Trophoblast cell (in vitro differentiated cells and primary cell): Measurements from ENCODE around the gene EDNRB.
A peak's percentile ranks its signal among the peaks of the same experiment; 100 is the strongest.

Experiments used
- DNase-seq, 2 donors: peaks; one replicate each; pipeline ENCODE4 v3.0.0-alpha.2; 2016
- H2AFZ ChIP-seq: 2 replicates; pipeline ENCODE4 v1.6.1; 2013; ENCODE audit warnings: low read length, moderate library complexity, mild to moderate bottlenecking; ENCODE audit not compliant: insufficient read depth, poor library complexity
- H2AK5ac ChIP-seq: 2 replicates; pipeline ENCODE4 v1.6.1; 2013; ENCODE audit warnings: mild to moderate bottlenecking, low read length
- H2BK120ac ChIP-seq: 2 replicates; pipeline ENCODE4 v1.6.1; 2013; ENCODE audit warnings: low read length, mild to moderate bottlenecking, moderate library complexity; ENCODE audit not compliant: insufficient read depth, poor library complexity
- H2BK12ac ChIP-seq: 2 replicates; pipeline ENCODE4 v1.6.1; 2013; ENCODE audit warnings: mild to moderate bottlenecking, low read length, moderate library complexity
- H2BK5ac ChIP-seq: 2 replicates; pipeline ENCODE4 v1.6.1; 2013; ENCODE audit warnings: low read length, low read depth, moderate library complexity, mild to moderate bottlenecking; ENCODE audit not compliant: poor library complexity
- H3K14ac ChIP-seq: 2 replicates; pipeline ENCODE4 v1.6.1; 2013; ENCODE audit warnings: mild to moderate bottlenecking, low read length
- H3K18ac ChIP-seq: 2 replicates; pipeline ENCODE4 v1.6.1; 2013; ENCODE audit warnings: mild to moderate bottlenecking, low read length
- H3K23ac ChIP-seq: 2 replicates; pipeline ENCODE4 v1.6.1; 2013; ENCODE audit warnings: low read length
- H3K27ac ChIP-seq: 2 replicates; pipeline ENCODE4 v1.5.1; 2013; ENCODE audit warnings: low read depth, mild to moderate bottlenecking, inconsistent platforms, low read length, moderate library complexity
- H3K27me3 ChIP-seq: 2 replicates; pipeline ENCODE4 v1.6.1; 2013; ENCODE audit warnings: inconsistent platforms, mild to moderate bottlenecking, low read length, moderate library complexity; ENCODE audit not compliant: insufficient read depth
- H3K36me3 ChIP-seq, 2 experiments: 1 replicate in 1 of 2; 2 replicates in 1 of 2; pipeline ENCODE4 v1.6.1; 2013; ENCODE audit warnings: low read length in 2 of 2, mild to moderate bottlenecking in 2 of 2, moderate library complexity in 1 of 2; ENCODE audit not compliant: insufficient read depth in 2 of 2, control insufficient read depth in 1 of 2
- H3K4ac ChIP-seq: 2 replicates; pipeline ENCODE4 v1.6.1; 2013; ENCODE audit warnings: low read depth, mild to moderate bottlenecking, low read length, moderate library complexity
- H3K4me1 ChIP-seq, 2 experiments: 1 replicate in 1 of 2; 2 replicates in 1 of 2; pipeline ENCODE4 v1.6.1; 2013; ENCODE audit warnings: low read length in 2 of 2, mild to moderate bottlenecking in 2 of 2, moderate library complexity in 1 of 2; ENCODE audit not compliant: insufficient read depth in 2 of 2, control insufficient read depth in 1 of 2
- H3K4me2 ChIP-seq: 2 replicates; pipeline ENCODE4 v1.6.1; 2013; ENCODE audit warnings: inconsistent platforms, mild to moderate bottlenecking, low read length, moderate library complexity
- H3K4me3 ChIP-seq: 2 replicates; pipeline ENCODE4 v1.5.1; 2013; ENCODE audit warnings: mild to moderate bottlenecking, low read depth, low read length, inconsistent platforms
- H3K79me1 ChIP-seq: one replicate; pipeline ENCODE4 v1.6.1; 2013; ENCODE audit warnings: low read length
- H3K79me2 ChIP-seq: 2 replicates; pipeline ENCODE4 v1.6.1; 2013; ENCODE audit warnings: low read length, mild to moderate bottlenecking; ENCODE audit not compliant: control insufficient read depth, insufficient read depth, poor library complexity
- H3K9ac ChIP-seq: 2 replicates; pipeline ENCODE4 v1.6.1; 2013; ENCODE audit warnings: mild to moderate bottlenecking, low read length
- H3K9me3 ChIP-seq: 2 replicates; pipeline ENCODE4 v1.6.1; 2013; ENCODE audit warnings: low read depth, mild to moderate bottlenecking, control low read depth, inconsistent platforms, low read length; ENCODE audit not compliant: insufficient read depth
- H4K12ac ChIP-seq: 2 replicates; pipeline ENCODE4 v1.6.1; 2013; ENCODE audit warnings: low read depth, mild to moderate bottlenecking, low read length, moderate library complexity
- H4K8ac ChIP-seq: 2 replicates; pipeline ENCODE4 v1.6.1; 2013; ENCODE audit warnings: low read depth, mild to moderate bottlenecking, low read length, moderate library complexity
- H4K91ac ChIP-seq: one replicate; pipeline ENCODE4 v1.6.1; 2013; ENCODE audit warnings: low read depth, mild to moderate bottlenecking, low read length, moderate library complexity
- WGBS: extraction: QIAGEN DNeasy Blood & Tissue Kit; methylation state at CpG from one replicate; pipeline ENCODE4 v1.1.7; 2013; ENCODE audit warnings: missing lambda C conversion rate; ENCODE audit not compliant: insufficient read length, insufficient coverage; ENCODE audit errors: extremely low coverage; 5-methylcytosine and 5-hydroxymethylcytosine counted together

The EDNRB gene

DNA sequence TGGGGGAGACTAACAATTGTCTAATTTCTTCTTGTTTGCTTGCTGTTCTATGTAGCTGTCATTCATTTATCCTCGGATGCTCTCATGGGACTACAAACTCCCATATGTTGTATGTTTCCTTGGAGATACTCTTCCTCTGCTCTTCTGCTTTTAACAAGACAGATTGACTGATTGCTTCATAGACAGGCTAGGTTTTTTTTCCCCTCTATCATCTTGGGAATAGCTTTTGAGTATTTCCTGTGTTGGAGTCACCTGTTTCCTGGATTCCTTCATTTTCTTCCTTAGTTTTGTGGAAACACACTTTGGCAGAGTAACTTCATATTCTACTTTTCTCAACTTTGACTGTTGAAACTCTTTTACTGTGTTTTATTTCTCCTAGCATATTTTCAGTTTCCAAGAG is 27.6 kb downstream of the EDNRB start:
- Histone ChIP-seq H3K9ac (no peak overlapping the region), H2BK5ac (no peak overlapping the region), H3K14ac (no peak overlapping the region), H2BK12ac (no peak overlapping the region), H2AFZ (no peak overlapping the region), H3K79me2 (no peaks in the 10 kb centered on the region), H2AK5ac (no peak overlapping the region), H4K8ac (no peak overlapping the region), H3K4me3 (no peak overlapping the region), H3K27ac (no peak overlapping the region), H3K18ac (no peak overlapping the region), H4K91ac (no peak overlapping the region), H3K79me1 (peaks cover 7% of the 10 kb centered on the region), H3K4ac (no peak overlapping the region), H2BK120ac (no peak overlapping the region), H3K4me2 (no peak overlapping the region), H3K4me1 (peaks cover 2 to 7% of the 10 kb centered on the region in 2 experiments), H3K36me3 (no peaks in the 10 kb centered on the region), H3K9me3 (no peaks in the 10 kb centered on the region), H4K12ac (no peak overlapping the region), H3K27me3 (no peaks in the 10 kb centered on the region), H3K23ac (no peak overlapping the region)
- no peak for DNase-seq
- WGBS, result no CpG with 5 or more reads among the region's 1 CpG

DNA sequence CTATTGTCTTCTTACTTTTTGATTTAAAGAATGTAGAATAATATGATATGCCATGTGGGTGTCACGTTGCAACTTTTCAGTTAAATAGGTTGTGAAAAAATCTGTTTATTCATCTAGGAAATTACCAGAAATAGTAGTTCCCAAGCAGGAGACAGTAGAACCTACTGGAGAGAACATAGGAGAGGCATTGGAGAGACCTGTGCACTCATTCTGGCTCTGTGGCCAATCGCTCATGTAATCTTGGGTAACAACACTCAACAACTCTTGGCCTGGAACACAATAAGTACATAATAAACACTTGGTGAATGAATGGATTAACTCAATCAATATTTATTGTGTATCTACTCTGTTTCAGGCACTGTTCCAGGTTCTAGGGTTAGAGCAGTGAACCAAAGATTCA is 35.3 kb downstream of the EDNRB start:
- H2BK12ac ChIP-seq, result no peak overlapping the region
- H4K91ac ChIP-seq, result no peak overlapping the region
- H3K36me3 ChIP-seq, result no peaks in the 10 kb centered on the region
- H3K4me2 ChIP-seq, result no peak overlapping the region
- no peak overlapping the region for H3K9ac ChIP-seq
- H3K4me1 ChIP-seq, result no peaks in the 10 kb centered on the region
- H2AK5ac ChIP-seq, result no peak overlapping the region
- no peak overlapping the region for H4K12ac ChIP-seq
- H3K23ac ChIP-seq, result no peak overlapping the region
- no CpG with 5 or more reads among the region's 2 CpGs for WGBS
- no peak for DNase-seq
- H3K9me3 ChIP-seq, result no peaks in the 10 kb centered on the region
- H2BK120ac ChIP-seq, result no peak overlapping the region
- H4K8ac ChIP-seq, result no peak overlapping the region
- H3K27ac ChIP-seq, result no peak overlapping the region
- H3K79me2 ChIP-seq, result no peaks in the 10 kb centered on the region
- H3K4ac ChIP-seq, result no peak overlapping the region
- no peaks in the 10 kb centered on the region for H3K27me3 ChIP-seq
- H3K79me1 ChIP-seq, result no peaks in the 10 kb centered on the region
- H2BK5ac ChIP-seq, result no peak overlapping the region
- no peak overlapping the region for H3K14ac ChIP-seq
- no peak overlapping the region for H2AFZ ChIP-seq
- no peak overlapping the region for H3K18ac ChIP-seq
- H3K4me3 ChIP-seq, result no peak overlapping the region

- H3K4me3 ChIP-seq, result no peak overlapping the region
- no peaks in the 10 kb centered on the region for H3K9me3 ChIP-seq
- DNase-seq, result no peak
- H3K79me1 ChIP-seq, result peaks cover 7% of the 10 kb centered on the region
- H2AK5ac ChIP-seq, result no peak overlapping the region
- no peak overlapping the region for H4K8ac ChIP-seq
- H4K12ac ChIP-seq, result no peak overlapping the region
- no peak overlapping the region for H3K18ac ChIP-seq
- no peaks in the 10 kb centered on the region for H3K36me3 ChIP-seq
- H3K79me2 ChIP-seq, result no peaks in the 10 kb centered on the region
- no peak overlapping the region for H3K4ac ChIP-seq
- no peak overlapping the region for H2BK5ac ChIP-seq
- no peak overlapping the region for H3K14ac ChIP-seq
- no peak overlapping the region for H2BK12ac ChIP-seq
- H2BK120ac ChIP-seq, result no peak overlapping the region
- H3K27me3 ChIP-seq, result no peaks in the 10 kb centered on the region
- no peak overlapping the region for H4K91ac ChIP-seq
- H3K23ac ChIP-seq, result no peak overlapping the region
- no peak overlapping the region for H3K4me2 ChIP-seq
- WGBS, result no CpG with 5 or more reads among the region's 1 CpG
- H3K27ac ChIP-seq, result no peak overlapping the region
- no peak overlapping the region for H3K9ac ChIP-seq
- H2AFZ ChIP-seq, result no peak overlapping the region
- H3K4me1 ChIP-seq, result peaks cover 0 to 5% of the 10 kb centered on the region in 2 experiments
Measured at GRCh38 chr13:77878190-77878589, 40.4 kb downstream of the EDNRB start.

DNA sequence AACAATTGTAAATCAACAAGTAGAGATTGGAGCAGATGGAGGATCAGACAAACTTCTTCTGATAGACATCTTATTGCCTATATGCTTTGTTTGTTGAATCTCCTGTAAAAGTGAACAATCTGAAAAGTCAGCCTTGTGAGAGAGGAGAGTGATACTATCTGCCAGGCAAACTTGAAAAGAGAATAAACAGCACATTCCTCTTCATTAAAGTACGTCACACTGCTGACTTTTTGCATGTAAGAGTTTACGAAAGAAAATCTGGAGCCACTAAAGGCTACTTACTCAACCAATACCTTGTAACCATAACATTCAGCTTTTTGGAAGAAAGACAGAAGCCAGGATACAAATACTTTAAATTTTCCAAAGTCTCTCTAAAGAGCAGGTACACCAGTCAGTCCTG is 42.5 kb downstream of the EDNRB start:
- no peak overlapping the region for H3K9ac ChIP-seq
- no peaks in the 10 kb centered on the region for H3K9me3 ChIP-seq
- H4K91ac ChIP-seq, result no peak overlapping the region
- peaks cover 7% of the 10 kb centered on the region for H3K79me1 ChIP-seq
- no peak overlapping the region for H3K18ac ChIP-seq
- no peak overlapping the region for H4K12ac ChIP-seq
- no peaks in the 10 kb centered on the region for H3K36me3 ChIP-seq
- no peaks in the 10 kb centered on the region for H3K79me2 ChIP-seq
- no peaks in the 10 kb centered on the region for H3K27me3 ChIP-seq
- H2AFZ ChIP-seq, result no peak overlapping the region
- H3K4me1 ChIP-seq, result peaks cover 0 to 5% of the 10 kb centered on the region in 2 experiments
- no peak overlapping the region for H3K23ac ChIP-seq
- H3K4ac ChIP-seq, result no peak overlapping the region
- H4K8ac ChIP-seq, result no peak overlapping the region
- H2BK5ac ChIP-seq, result no peak overlapping the region
- no peak overlapping the region for H2AK5ac ChIP-seq
- H2BK12ac ChIP-seq, result no peak overlapping the region
- WGBS, result no CpG with 5 or more reads among the region's 2 CpGs
- H3K27ac ChIP-seq, result peak overlapping the region; percentile 11
- DNase-seq, result no peak
- H3K4me2 ChIP-seq, result no peak overlapping the region
- H2BK120ac ChIP-seq, result no peak overlapping the region
- no peak overlapping the region for H3K14ac ChIP-seq
- H3K4me3 ChIP-seq, result no peak overlapping the region
